Endothelial cell (in vitro differentiated cells): ENCODE measurements around the gene FKBP2. TPM values are rescaled to one million over a fixed set of nuclear protein-coding genes. Genes with fewer than 3 reads are reported as not detected.

Experiments used
- DNase-seq: peaks from one replicate; pipeline ENCODE4 v3.0.0; 2021; ENCODE audit warnings: low spot score
- H3K27ac Mint-ChIP-seq: one replicate; pipeline ENCODE4 v1.8.0; 2021; ENCODE audit warnings: mixed read lengths, inconsistent platforms; ENCODE audit not compliant: unreplicated experiment
- H3K27me3 Mint-ChIP-seq: one replicate; pipeline ENCODE4 v1.8.0; 2021; ENCODE audit warnings: mild to moderate bottlenecking, moderate library complexity, mixed read lengths, inconsistent platforms; ENCODE audit not compliant: unreplicated experiment
- H3K36me3 Mint-ChIP-seq: one replicate; pipeline ENCODE4 v1.8.0; 2021; ENCODE audit warnings: mild to moderate bottlenecking, low read depth, mixed read lengths, inconsistent platforms; ENCODE audit not compliant: unreplicated experiment
- H3K4me1 Mint-ChIP-seq: one replicate; pipeline ENCODE4 v1.8.0; 2021; ENCODE audit warnings: mild to moderate bottlenecking, mixed read lengths, inconsistent platforms; ENCODE audit not compliant: unreplicated experiment
- H3K4me3 Mint-ChIP-seq: one replicate; pipeline ENCODE4 v1.8.0; 2021; ENCODE audit warnings: mild to moderate bottlenecking, mixed read lengths, inconsistent platforms; ENCODE audit not compliant: unreplicated experiment
- H3K9me3 Mint-ChIP-seq: one replicate; pipeline ENCODE4 v1.8.0; 2021; ENCODE audit warnings: mixed read lengths, inconsistent platforms; ENCODE audit not compliant: unreplicated experiment
- total RNA-seq: library from RNA; stranded (reverse); fragmentation: NEBNext Ultra II Directional; extraction: Animal tissue kit (Norgen Biotek cat#: 25700); gene quantifications from one replicate; pipeline ENCODE4 v1.2.1, GENCODE V29; 2021; ENCODE audit not compliant: unreplicated experiment
- TF ChIP-seq, protein P1 (sequence below): fragments of 200-600 bp; sonication (generic); IDR thresholded peaks from one replicate; pipeline ENCODE4 v1.5.0; 2021; ENCODE audit warnings: antibody characterized with exemption; ENCODE audit not compliant: unreplicated experiment

FKBP2 gene
- total RNA-seq, 1 donor from 2014 or later, result 35.3 TPM

- Mint-ChIP-seq H3K36me3 (peaks cover 14% of the 10 kb centered on the region), H3K4me3 (peak overlapping the region; percentile 29), H3K4me1 (no peaks in the 10 kb centered on the region), H3K27me3 (peaks cover 2% of the 10 kb centered on the region), H3K27ac (no peak overlapping the region), H3K9me3 (no peaks in the 10 kb centered on the region)
- TF ChIP-seq, protein P1, sequence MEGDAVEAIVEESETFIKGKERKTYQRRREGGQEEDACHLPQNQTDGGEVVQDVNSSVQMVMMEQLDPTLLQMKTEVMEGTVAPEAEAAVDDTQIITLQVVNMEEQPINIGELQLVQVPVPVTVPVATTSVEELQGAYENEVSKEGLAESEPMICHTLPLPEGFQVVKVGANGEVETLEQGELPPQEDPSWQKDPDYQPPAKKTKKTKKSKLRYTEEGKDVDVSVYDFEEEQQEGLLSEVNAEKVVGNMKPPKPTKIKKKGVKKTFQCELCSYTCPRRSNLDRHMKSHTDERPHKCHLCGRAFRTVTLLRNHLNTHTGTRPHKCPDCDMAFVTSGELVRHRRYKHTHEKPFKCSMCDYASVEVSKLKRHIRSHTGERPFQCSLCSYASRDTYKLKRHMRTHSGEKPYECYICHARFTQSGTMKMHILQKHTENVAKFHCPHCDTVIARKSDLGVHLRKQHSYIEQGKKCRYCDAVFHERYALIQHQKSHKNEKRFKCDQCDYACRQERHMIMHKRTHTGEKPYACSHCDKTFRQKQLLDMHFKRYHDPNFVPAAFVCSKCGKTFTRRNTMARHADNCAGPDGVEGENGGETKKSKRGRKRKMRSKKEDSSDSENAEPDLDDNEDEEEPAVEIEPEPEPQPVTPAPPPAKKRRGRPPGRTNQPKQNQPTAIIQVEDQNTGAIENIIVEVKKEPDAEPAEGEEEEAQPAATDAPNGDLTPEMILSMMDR, result no peak
- DNase-seq, result no peak
These were observed 37.8 kb downstream of the FKBP2 start for GRCh38 chr11:64278576-64279190.

DNA sequence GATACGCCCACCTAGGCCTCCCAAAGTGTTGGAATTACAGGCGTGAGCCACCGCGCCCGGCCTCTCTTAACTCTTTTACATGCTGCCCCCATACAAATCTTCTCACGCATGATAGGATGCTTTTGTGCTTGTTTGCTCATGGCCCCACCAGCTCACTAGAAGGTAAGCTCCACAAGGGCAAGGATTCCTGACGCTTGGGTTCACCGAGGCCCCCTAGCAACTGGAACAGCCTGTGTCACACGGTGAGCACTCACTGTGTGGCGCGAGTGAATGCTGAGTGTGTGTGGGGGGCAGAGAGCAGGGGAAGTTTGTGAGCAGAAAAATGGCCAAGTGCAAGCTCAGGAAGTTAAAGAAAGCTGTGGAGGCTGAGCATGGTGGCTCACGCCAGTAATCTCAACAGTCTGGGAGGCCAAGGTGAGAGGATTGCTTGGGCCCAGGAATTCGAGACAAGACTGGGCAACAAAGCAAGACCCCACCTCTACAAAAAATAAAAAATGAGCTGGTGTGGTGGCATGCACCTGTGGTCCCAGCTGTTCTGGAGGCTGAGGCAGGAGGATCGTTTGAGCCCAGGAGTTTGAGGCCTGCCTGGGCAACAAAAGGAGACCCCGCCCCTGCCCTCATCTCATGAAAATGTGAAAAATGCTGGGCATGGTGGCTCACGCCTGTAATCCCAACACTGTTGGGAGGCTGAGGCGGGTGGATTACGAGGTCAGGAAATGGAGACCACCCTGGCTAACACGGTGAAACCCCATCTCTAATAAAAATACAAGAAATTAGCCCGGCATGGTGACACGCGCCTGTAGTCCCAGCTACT is 41.3 kb downstream of the FKBP2 start:
- H3K36me3 Mint-ChIP-seq, result peaks cover 14% of the 10 kb centered on the region
- H3K4me3 Mint-ChIP-seq, result no peak overlapping the region
- H3K27ac Mint-ChIP-seq, result no peak overlapping the region
- H3K9me3 Mint-ChIP-seq, result no peaks in the 10 kb centered on the region
- H3K27me3 Mint-ChIP-seq, result peaks cover 6% of the 10 kb centered on the region
- DNase-seq, result no peak
- TF ChIP-seq, protein P1, result no peak
- H3K4me1 Mint-ChIP-seq, result peaks cover 5% of the 10 kb centered on the region

GRCh38 chr11:64283092-64283491 is 42.2 kb downstream of the FKBP2 start:
- TF ChIP-seq, protein P1, result no peak
- Mint-ChIP-seq H3K27ac (peak overlapping the region; percentile 39), H3K27me3 (peaks cover 6% of the 10 kb centered on the region), H3K36me3 (peaks cover 14% of the 10 kb centered on the region), H3K4me3 (peak overlapping the region; percentile 72), H3K4me1 (peaks cover 5% of the 10 kb centered on the region), H3K9me3 (no peaks in the 10 kb centered on the region)
- no peak for DNase-seq

DNA sequence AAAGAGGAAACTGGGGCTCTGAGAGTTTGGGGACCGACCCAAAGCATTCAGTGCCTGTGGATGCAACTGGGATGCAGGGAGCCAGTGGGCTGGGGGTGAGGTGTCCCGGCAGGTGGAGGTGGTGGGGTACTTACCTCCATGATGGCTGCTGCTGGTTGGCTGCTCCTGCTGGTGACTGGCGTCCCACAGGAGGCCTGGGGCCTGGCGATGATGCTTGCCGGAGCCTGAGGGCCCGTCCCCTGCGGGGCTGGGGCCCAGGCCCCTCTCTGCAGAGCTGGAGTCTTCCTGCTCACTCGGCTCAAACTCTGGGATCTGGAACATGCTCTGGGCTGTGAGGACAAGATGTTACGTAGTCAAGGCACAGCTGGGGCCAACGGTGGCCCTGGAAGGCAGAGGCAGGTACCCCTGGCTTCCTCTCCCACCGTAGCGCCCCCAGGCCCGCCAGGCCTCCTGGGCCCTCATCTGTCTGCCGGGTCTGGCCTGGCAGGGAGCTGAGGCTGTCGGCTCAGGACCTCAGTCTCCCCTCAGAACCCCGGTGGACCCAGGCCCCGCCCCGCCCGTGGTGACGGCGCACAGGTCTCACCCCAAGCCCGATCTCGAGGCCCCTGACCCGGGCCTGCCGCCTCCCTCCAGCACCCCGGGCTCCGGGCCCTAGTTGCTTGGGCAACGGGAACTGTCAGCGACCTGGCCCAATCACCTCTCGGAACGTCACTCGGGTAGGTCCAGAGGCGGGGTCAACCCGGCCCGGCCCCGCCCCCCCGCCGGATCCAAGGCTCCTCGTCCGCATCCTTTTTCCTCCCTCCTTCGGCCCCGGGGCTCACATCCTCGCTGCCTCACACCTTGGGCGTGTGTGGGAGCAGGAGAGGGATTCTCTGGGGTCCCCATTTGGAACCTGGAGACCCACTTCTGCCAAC is 43.4 kb downstream of the FKBP2 start, which contains the start of gene BAD:
Gene BAD, minus strand, starts transcription at position 618 of the 914 bp plus-strand sequence. Its CDS starts 297 bp downstream, at position 321.
- H3K36me3 Mint-ChIP-seq, result peaks cover 9% of the 10 kb centered on the region
- peak within 1 kb of the TSS; percentile 88 for H3K4me3 Mint-ChIP-seq
- H3K27ac Mint-ChIP-seq, result peak within 1 kb of the TSS; percentile 70
- H3K4me1 Mint-ChIP-seq, result peaks cover 5% of the 10 kb centered on the region
- H3K27me3 Mint-ChIP-seq, result peaks cover 8% of the 10 kb centered on the region
- DNase-seq, result peak; percentile 93
- TF ChIP-seq, protein P1, result no peak
- H3K9me3 Mint-ChIP-seq, result no peaks in the 10 kb centered on the region
